IPS-18a (cell line): Measurements from ENCODE around the gene IFI44.

ENCODE experiments used
- H3K27ac ChIP-seq: one replicate; pipeline ENCODE4 v1.5.1; 2013; ENCODE audit warnings: low read length
- H3K27me3 ChIP-seq: one replicate; pipeline ENCODE4 v1.6.1; 2013; ENCODE audit warnings: mild to moderate bottlenecking, low read length; ENCODE audit not compliant: control insufficient read depth, insufficient read depth
- H3K36me3 ChIP-seq: one replicate; pipeline ENCODE4 v1.6.1; 2013; ENCODE audit warnings: low read depth, low read length; ENCODE audit not compliant: control insufficient read depth
- H3K4me1 ChIP-seq: one replicate; pipeline ENCODE4 v1.6.1; 2013; ENCODE audit warnings: low read depth, low read length; ENCODE audit not compliant: control insufficient read depth
- H3K4me3 ChIP-seq: one replicate; pipeline ENCODE4 v1.5.1; 2013; ENCODE audit warnings: low read length
- H3K9ac ChIP-seq: one replicate; pipeline ENCODE4 v1.6.1; 2013; ENCODE audit warnings: mild to moderate bottlenecking, low read length, moderate library complexity
- H3K9me3 ChIP-seq: one replicate; pipeline ENCODE4 v1.6.1; 2013; ENCODE audit warnings: low read depth, low read length; ENCODE audit not compliant: control insufficient read depth

Gene IFI44

GRCh38 chr1:78652019-78652560 lies 2.5 kb downstream of the IFI44 start:
- no peak overlapping the region for H3K27ac ChIP-seq
- peaks cover 3% of the 10 kb centered on the region for H3K9me3 ChIP-seq
- no peak overlapping the region for H3K9ac ChIP-seq
- no peaks in the 10 kb centered on the region for H3K36me3 ChIP-seq
- H3K27me3 ChIP-seq = peaks cover 21% of the 10 kb centered on the region
- H3K4me1 ChIP-seq = no peaks in the 10 kb centered on the region
- H3K4me3 ChIP-seq = no peak overlapping the region

- H3K9me3 ChIP-seq = no peaks in the 10 kb centered on the region
- peaks cover 22% of the 10 kb centered on the region for H3K27me3 ChIP-seq
Measured at GRCh38 chr1:78658901-78659300, 9.3 kb downstream of the IFI44 start.

GRCh38 chr1:78663923-78664322 lies 14.3 kb downstream of the IFI44 start:
- Histone ChIP-seq H3K27ac (no peak overlapping the region), H3K4me3 (no peak overlapping the region), H3K9me3 (no peaks in the 10 kb centered on the region), H3K27me3 (no peaks in the 10 kb centered on the region), H3K9ac (no peak overlapping the region), H3K4me1 (no peaks in the 10 kb centered on the region), H3K36me3 (no peaks in the 10 kb centered on the region)

More at GRCh38 chr1:78658901-78659300, 9.3 kb downstream of the IFI44 start:
- no peak overlapping the region for H3K4me3 ChIP-seq
- no peak overlapping the region for H3K27ac ChIP-seq
- no peaks in the 10 kb centered on the region for H3K4me1 ChIP-seq
- H3K36me3 ChIP-seq = no peaks in the 10 kb centered on the region
- H3K9ac ChIP-seq = no peak overlapping the region

- H3K9ac ChIP-seq = no peak overlapping the region
- H3K4me1 ChIP-seq = no peaks in the 10 kb centered on the region
- no peaks in the 10 kb centered on the region for H3K9me3 ChIP-seq
- no peaks in the 10 kb centered on the region for H3K36me3 ChIP-seq
- H3K27ac ChIP-seq = no peak overlapping the region
- H3K27me3 ChIP-seq = no peaks in the 10 kb centered on the region
- H3K4me3 ChIP-seq = no peak overlapping the region
Measured at GRCh38 chr1:78664763-78665162, 15.1 kb downstream of the IFI44 start.

GRCh38 chr1:78665809-78666208 lies 16.2 kb downstream of the IFI44 start:
- Histone ChIP-seq H3K4me1 (no peaks in the 10 kb centered on the region), H3K9ac (no peak overlapping the region), H3K9me3 (no peaks in the 10 kb centered on the region), H3K27ac (no peak overlapping the region), H3K36me3 (no peaks in the 10 kb centered on the region), H3K4me3 (no peak overlapping the region), H3K27me3 (no peaks in the 10 kb centered on the region)

GRCh38 chr1:78667939-78668338 lies 18.3 kb downstream of the IFI44 start:
- H3K36me3 ChIP-seq = no peaks in the 10 kb centered on the region
- H3K27me3 ChIP-seq = no peaks in the 10 kb centered on the region
- H3K27ac ChIP-seq = no peak overlapping the region
- H3K4me3 ChIP-seq = no peak overlapping the region
- H3K9ac ChIP-seq = no peak overlapping the region
- H3K4me1 ChIP-seq = no peaks in the 10 kb centered on the region
- H3K9me3 ChIP-seq = no peaks in the 10 kb centered on the region

GRCh38 chr1:78668427-78668826 lies 18.8 kb downstream of the IFI44 start:
- Histone ChIP-seq H3K9ac (no peak overlapping the region), H3K4me1 (no peaks in the 10 kb centered on the region), H3K36me3 (no peaks in the 10 kb centered on the region), H3K27ac (no peak overlapping the region), H3K27me3 (no peaks in the 10 kb centered on the region), H3K4me3 (no peak overlapping the region), H3K9me3 (no peaks in the 10 kb centered on the region)

- Histone ChIP-seq H3K4me3 (no peak overlapping the region), H3K9me3 (no peaks in the 10 kb centered on the region), H3K27ac (no peak overlapping the region), H3K36me3 (no peaks in the 10 kb centered on the region), H3K9ac (no peak overlapping the region), H3K4me1 (no peaks in the 10 kb centered on the region), H3K27me3 (no peaks in the 10 kb centered on the region)
Measured at GRCh38 chr1:78672428-78672827, 22.8 kb downstream of the IFI44 start.

- H3K4me1 ChIP-seq = no peaks in the 10 kb centered on the region
- no peaks in the 10 kb centered on the region for H3K9me3 ChIP-seq
- H3K27ac ChIP-seq = no peak overlapping the region
Measured at GRCh38 chr1:78673120-78673519, 23.5 kb downstream of the IFI44 start.

GRCh38 chr1:78676347-78676982 lies 26.8 kb downstream of the IFI44 start:
- Histone ChIP-seq H3K27ac (no peak overlapping the region), H3K27me3 (no peaks in the 10 kb centered on the region), H3K9ac (no peak overlapping the region), H3K36me3 (no peaks in the 10 kb centered on the region), H3K9me3 (no peaks in the 10 kb centered on the region), H3K4me1 (no peaks in the 10 kb centered on the region), H3K4me3 (no peak overlapping the region)

More at GRCh38 chr1:78673120-78673519, 23.5 kb downstream of the IFI44 start:
- no peaks in the 10 kb centered on the region for H3K36me3 ChIP-seq
- no peaks in the 10 kb centered on the region for H3K27me3 ChIP-seq
- no peak overlapping the region for H3K9ac ChIP-seq
- no peak overlapping the region for H3K4me3 ChIP-seq

GRCh38 chr1:78676993-78677392 lies 27.4 kb downstream of the IFI44 start:
- no peaks in the 10 kb centered on the region for H3K27me3 ChIP-seq
- no peaks in the 10 kb centered on the region for H3K36me3 ChIP-seq
- no peak overlapping the region for H3K9ac ChIP-seq
- no peak overlapping the region for H3K27ac ChIP-seq
- no peaks in the 10 kb centered on the region for H3K9me3 ChIP-seq
- H3K4me1 ChIP-seq = no peaks in the 10 kb centered on the region
- no peak overlapping the region for H3K4me3 ChIP-seq

- Histone ChIP-seq H3K9ac (no peak overlapping the region), H3K27ac (no peak overlapping the region), H3K4me1 (no peaks in the 10 kb centered on the region), H3K27me3 (no peaks in the 10 kb centered on the region), H3K4me3 (no peak overlapping the region), H3K9me3 (no peaks in the 10 kb centered on the region), H3K36me3 (no peaks in the 10 kb centered on the region)
Measured at GRCh38 chr1:78677788-78678187, 28.2 kb downstream of the IFI44 start.
